ENCODE measurements around the gene PPP2R2C.

Gene PPP2R2C

DNA sequence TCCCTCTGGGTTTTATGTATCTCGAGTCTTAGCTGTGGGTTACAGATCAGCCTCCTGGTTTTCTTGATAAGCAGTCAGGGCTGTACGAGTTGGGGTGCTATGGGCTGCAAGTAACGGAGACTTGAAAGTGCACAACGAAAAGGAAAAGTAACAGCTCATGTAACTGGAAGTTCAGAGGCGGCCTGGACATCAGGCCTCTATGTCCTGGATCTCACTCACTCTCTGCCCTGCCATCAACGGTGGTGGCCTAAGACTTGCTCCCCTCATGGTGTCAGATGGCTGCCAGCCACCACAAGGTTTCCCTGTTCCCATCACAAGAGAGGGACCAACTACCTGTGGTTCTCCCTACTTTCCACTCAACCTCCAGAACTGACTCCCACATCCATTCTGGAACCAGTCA is 4.8 kb downstream of the PPP2R2C start:
- no peak for DNase-seq

GRCh38 chr4:6466756-6467381 is 5.5 kb downstream of the PPP2R2C start:
- DNase-seq, result no peak

DNA sequence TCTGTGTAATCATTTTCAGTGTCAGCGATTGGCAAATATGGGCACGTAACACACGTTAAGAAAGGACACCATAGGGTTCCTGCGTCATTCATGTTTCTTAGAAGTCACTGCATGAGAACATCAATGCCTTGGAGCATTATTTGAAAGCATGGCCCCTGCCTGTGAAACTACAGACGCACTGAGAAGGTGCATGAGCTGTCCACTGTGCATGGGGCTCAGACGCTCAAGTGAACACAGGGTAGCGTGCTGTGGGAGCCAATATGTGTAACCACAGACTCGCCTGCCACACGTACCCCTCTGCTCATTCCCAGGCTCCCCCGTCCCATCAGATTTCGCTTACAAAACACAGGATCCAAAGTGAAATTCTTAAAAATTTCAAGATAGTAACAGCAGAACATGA is 6.5 kb downstream of the PPP2R2C start:
- no peak for DNase-seq

DNA sequence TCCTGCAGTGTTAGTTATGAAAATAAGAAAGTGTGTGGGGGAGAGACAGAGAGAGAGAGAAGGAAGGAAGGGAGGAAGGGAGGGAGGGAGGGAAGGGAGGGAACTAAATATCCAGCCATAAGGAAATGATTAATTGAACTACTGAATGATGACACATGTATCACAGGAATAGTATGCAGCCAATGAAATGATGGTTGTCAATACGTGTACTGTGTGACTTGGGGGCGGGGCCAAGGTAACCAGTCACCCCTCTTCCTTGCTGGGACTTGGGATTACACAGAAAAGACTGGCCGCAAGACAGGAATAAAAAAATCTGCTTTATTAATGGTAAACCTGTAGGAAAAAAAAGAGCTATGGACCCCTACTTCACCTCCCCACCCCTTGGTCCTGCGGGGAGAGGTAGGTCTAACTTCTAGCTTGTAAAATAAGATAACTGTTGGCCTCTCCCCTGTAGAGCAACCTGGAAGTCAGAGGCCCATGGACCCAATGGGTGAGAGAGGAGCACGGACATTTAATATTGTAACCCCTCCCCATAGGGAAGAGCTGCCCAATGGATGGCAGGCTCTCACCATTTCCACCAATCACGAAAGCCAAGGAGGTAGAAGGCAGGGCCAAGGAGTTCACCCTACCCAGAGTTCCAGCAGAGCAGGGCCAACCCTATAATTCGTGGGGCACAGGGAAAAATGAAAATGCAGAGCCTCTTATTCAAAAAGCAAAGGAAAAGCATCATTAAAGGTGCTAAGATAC is 7.4 kb downstream of the PPP2R2C start:
- no peak for DNase-seq

- DNase-seq, result no peak
Measured at GRCh38 chr4:6463311-6464289, 8.8 kb downstream of the PPP2R2C start.

DNA sequence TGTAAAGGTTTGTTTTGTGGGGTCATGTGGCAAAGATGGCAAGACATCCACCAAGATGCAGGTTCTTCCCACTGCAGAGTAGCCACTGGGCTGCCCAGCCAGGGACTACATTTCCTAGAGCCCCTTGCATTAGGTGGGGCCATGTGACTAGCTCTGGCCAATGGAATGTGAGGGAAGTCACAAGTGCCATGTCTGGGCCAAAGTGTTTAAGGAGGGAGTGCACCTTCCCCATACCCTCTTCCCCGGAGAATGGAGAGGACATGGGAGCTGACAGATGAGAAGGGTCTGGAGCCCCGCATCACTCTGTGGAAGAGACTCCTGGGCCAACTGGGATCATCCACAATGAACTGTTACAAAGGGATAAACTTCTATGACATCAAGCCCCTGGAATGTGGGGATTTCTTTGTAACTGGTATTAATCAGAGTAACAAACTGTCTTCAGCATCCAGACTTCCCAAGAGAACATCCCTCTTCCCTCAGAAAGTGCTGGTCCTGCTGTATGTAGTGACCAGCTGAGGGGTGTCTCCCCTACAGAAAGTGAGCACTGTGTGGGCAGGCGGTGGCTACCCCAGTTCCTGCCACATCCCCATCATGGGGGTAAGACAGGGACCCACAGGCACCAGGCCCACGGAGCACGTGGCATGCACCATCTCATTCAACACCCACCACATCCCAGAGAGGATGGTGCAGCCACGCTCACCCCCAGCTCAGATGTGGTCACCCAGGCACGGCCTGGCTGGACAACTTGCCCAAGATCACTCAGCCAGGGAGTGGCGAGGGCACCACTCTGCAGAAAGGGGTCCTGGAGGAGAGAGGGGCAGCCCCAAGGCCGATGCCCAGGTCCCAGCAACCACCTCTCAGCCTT is 10.9 kb downstream of the PPP2R2C start:
- DNase-seq, result no peak

GRCh38 chr4:6460876-6461275 is 11.5 kb downstream of the PPP2R2C start:
- DNase-seq, result no peak

DNA sequence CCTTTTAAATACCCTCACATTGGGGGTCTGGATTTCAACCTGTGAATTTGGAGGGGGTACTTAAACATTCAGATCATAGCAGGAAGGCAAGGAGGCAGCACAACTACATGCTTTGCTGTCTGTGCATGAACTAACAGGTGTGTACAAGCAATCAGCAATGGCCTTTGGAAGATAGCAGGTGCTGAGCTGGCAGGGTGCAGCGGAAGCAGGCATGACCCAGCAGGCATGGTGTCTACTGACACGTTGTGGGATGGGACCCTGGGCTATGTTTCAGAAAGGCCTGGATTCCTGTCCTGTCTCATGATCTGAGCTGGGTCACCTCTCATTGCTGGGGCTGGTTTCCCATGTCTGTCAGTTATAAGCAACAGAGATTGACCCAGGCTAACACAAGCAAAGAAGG is 13.9 kb downstream of the PPP2R2C start:
- no peak for DNase-seq

GRCh38 chr4:6456450-6456849 is 16.0 kb downstream of the PPP2R2C start:
- DNase-seq, result no peak

GRCh38 chr4:6454112-6454910 is 18.1 kb downstream of the PPP2R2C start:
- DNase-seq, result no peak

GRCh38 chr4:6453688-6453990 is 18.8 kb downstream of the PPP2R2C start:
- no peak for DNase-seq

DNA sequence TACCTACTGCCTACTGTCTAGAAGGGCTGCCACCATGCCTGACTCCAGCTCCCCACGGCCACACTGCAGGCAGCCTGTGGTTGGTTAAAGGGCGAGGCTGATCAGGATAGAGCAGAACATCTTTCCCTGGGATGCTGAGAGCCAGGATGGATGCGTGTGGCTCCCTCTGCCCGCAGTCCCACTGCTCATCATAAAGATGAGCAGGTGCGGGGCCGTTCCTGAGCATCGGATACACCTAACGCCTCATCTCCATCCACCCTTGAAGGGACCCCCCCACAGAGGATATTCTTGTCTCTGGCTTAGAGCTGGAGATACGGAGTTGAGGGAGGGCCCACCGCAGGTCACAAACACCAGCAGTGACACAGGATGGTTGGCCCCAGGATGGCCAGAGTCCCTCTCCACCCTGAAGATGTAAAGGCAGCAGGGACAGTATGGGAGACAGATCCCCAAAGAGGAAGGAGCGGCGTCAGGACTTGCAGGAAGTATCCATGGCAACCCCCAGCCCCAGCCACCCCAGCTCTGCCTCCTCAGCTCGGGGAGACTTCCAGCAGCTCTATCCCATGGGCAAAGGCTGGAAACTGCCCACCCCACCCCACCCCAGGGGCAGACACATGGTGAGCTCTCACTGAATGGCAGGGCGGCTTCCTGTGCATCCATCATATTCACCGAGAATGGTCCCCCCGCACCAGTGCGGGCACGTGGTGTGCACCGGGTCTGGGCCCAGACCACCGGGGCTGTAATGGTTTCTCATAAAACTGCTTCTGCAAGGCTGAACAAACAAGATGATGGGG is 19.3 kb downstream of the PPP2R2C start:
- DNase-seq, result no peak

DNA sequence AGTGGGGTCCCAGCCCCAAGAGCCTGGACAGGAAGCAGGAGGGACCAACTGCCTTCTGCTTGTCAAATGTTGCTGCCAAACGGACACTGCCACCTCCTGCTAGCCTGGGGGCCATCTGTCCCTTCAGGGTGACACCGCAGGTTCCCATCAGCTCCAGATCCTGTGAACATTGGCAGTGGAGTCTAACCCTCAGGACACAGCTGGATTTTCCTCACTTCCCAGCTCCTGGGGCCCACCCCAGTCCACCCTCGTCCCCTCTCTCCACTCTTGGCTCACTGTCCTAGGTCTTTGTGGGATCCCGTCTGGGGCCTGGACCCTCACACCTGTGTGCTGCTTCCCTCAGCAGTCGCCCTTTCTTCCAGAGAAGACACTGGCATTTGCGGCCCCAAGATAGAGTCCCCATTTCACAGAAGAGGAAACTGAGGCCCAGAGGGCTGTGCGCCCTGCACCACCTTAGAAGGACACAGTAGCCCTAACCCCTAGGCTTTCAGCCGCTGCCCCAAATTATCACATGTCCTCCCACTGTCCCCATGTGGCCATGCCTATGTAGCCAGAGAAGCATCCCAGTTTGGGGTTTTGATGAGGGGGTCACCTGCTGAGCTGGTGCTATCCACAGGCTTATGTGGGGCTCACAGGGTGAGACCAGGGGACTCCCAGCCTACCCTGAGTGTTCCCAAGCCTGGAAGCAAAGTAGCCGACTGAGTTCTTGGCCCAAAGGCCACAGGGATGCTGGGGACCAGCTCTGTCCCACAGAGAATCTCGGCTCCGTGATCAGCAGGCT is 20.1 kb downstream of the PPP2R2C start:
- no peak for DNase-seq

DNA sequence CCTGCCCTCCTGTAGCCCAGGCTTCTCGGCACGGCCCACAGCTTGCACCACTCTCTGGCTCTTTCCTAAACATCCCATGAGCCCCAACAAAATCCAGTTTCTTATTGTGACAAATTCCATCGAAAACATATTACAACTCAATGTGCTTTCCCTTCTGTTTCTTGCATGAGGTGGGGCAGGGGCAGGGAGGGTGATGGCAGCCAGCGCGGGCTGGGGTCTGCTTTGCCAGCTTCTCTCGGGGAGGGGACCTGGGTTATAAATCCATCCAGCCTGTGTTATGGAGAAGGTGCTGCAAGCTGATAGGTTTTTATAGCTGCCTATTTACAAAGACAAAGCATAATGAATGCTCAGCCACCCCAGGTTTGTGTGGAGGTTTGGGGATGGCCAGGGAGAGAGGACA is 21.1 kb downstream of the PPP2R2C start:
- DNase-seq, result no peak

DNA sequence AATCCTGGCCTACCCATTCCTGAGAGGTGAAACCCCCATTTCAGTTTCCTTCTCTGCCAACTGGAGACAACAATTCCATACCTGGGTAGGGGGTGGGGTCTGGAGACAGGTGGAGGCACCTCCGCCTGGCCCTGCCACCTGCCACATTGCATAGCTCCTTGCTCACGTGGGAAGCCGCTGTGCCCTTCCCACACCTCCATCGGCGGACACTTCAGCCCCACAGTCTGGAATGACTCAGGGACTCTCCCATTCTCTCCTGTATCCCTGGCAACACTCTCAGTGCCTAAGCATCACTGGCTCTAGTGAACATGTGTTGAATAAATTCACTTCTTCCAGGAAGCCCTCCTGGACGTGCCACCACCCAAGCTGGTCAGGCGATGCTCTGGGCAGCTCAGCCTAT is 21.7 kb downstream of the PPP2R2C start:
- no peak for DNase-seq

DNA sequence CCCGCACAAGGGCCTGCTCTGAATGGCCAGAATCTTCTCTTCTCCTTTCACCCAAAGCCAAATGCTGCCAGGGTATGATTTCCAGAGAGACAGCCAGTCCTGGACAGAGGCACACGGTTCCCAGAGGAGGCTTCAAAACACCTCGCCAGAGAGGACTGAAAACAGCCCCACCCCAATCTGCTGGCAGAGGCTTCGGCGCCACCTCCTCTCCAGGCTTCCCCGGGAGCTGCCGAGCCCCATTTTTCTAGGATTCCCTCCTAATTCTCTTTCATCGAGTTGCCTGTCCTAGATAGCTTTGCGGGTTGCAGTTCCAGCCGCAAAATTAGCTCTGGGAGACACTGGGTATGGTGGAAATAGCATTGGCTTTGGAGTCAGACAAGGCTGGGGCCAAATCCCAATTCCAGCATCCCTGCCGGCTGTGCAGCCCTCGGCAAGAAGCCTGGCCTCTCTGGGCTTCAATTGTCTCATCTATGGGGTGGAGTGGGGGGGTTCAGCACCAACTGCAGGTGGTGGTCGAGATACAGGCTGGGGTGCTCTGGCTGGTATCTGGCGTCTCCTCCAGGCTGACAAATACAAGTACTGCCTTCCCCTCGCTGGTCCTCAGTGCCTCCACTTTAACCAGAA is 22.6 kb downstream of the PPP2R2C start:
- no peak for DNase-seq

DNA sequence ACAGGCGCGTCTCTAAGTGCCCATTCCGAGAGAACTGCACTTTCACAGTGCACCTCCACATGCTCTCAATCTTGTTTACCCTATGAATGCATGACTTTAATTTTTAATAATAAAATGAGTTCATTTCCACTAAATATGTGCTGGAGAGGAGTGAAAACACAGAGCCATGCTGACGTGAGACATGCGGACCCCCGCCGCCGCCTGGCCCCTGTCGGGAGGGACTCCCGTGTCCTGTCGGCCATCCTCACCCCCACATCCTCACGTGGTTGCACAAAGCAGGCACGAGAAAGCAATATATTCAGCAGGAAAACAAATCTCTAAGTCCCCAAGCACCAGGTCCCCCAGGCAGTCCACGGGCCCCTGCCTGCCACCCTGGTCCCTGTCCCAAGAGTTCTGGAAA is 23.1 kb downstream of the PPP2R2C start:
- DNase-seq, result no peak

GRCh38 chr4:6448476-6449170 is 23.8 kb downstream of the PPP2R2C start:
- no peak for DNase-seq

GRCh38 chr4:6447672-6448171 is 24.7 kb downstream of the PPP2R2C start:
- no peak for DNase-seq

Measured in activated gamma-delta T cell treated with Interleukin-2 at 50 U/mL for 16 hours (primary cell).